GM23248 (cell line): ENCODE data around the gene TLR2. TPM values are rescaled to one million over a fixed set of nuclear protein-coding genes. Genes with fewer than 3 reads are reported as not detected.

Experiments
- DNase-seq: peaks from one replicate; pipeline ENCODE4 v3.0.0-alpha.2; 2015
- H2AFZ ChIP-seq: fragments of 200-600 bp; sonication (generic); 2 replicates; pipeline ENCODE4 v1.6.1; 2016; ENCODE audit warnings: antibody characterized with exemption
- H3F3A ChIP-seq: fragments of 200-600 bp; sonication (generic); 2 replicates; pipeline ENCODE4 v1.6.1; 2016; ENCODE audit warnings: mild to moderate bottlenecking, antibody characterized with exemption, mixed run types; ENCODE audit not compliant: insufficient read depth
- H3K27ac ChIP-seq: fragments of 200-600 bp; sonication (generic); 2 replicates; pipeline ENCODE4 v1.5.1; 2016; ENCODE audit warnings: mild to moderate bottlenecking
- H3K27me3 ChIP-seq: fragments of 200-600 bp; sonication (generic); replicated peaks from 2 replicates; pipeline ENCODE4 v1.6.1; 2016; ENCODE audit warnings: mild to moderate bottlenecking; ENCODE audit not compliant: insufficient read depth
- H3K36me3 ChIP-seq: fragments of 200-600 bp; sonication (generic); 2 replicates; pipeline ENCODE4 v1.6.1; 2016; ENCODE audit warnings: low read depth, mild to moderate bottlenecking
- H3K4me1 ChIP-seq: fragments of 200-600 bp; sonication (generic); 2 replicates; pipeline ENCODE4 v1.6.1; 2016; ENCODE audit warnings: mild to moderate bottlenecking; ENCODE audit not compliant: insufficient read depth
- H3K4me2 ChIP-seq: fragments of 200-600 bp; sonication (generic); one replicate; pipeline ENCODE4 v1.6.1; 2016; ENCODE audit warnings: mild to moderate bottlenecking; ENCODE audit not compliant: unreplicated experiment
- H3K4me3 ChIP-seq: fragments of 200-600 bp; sonication (generic); 2 replicates; pipeline ENCODE4 v1.5.1; 2016; ENCODE audit warnings: mild to moderate bottlenecking
- H3K79me2 ChIP-seq: fragments of 200-600 bp; sonication (generic); 2 replicates; pipeline ENCODE4 v1.6.1; 2016; ENCODE audit warnings: mild to moderate bottlenecking; ENCODE audit not compliant: insufficient read depth
- H3K9ac ChIP-seq: fragments of 200-600 bp; sonication (generic); 2 replicates; pipeline ENCODE4 v1.6.1; 2016; ENCODE audit warnings: mild to moderate bottlenecking
- H3K9me2 ChIP-seq: fragments of 200-600 bp; sonication (generic); 2 replicates; pipeline ENCODE4 v1.6.1; 2016; ENCODE audit warnings: mixed run types, mild to moderate bottlenecking, moderate library complexity; ENCODE audit not compliant: insufficient read depth
- H3K9me3 ChIP-seq: fragments of 200-600 bp; sonication (generic); one replicate; pipeline ENCODE4 v1.6.1; 2017; ENCODE audit warnings: low read depth
- H4K20me1 ChIP-seq: fragments of 200-600 bp; sonication (generic); 2 replicates; pipeline ENCODE4 v1.6.0; 2016; ENCODE audit not compliant: insufficient read depth
- EZH2 ChIP-seq: fragments of 200-600 bp; sonication (generic); IDR thresholded peaks from 2 replicates; pipeline ENCODE4 v1.6.1; 2018; ENCODE audit warnings: antibody characterized with exemption, mild to moderate bottlenecking; ENCODE audit not compliant: insufficient read depth, poor library complexity, severe bottlenecking
- EZH2phosphoT487 ChIP-seq: fragments of 200-600 bp; sonication (generic); IDR thresholded peaks from 2 replicates; pipeline ENCODE4 v1.6.1; 2018; ENCODE audit warnings: antibody characterized with exemption, moderate library complexity, mild to moderate bottlenecking, low read depth; ENCODE audit not compliant: insufficient read depth
- WGBS, 2 experiments: methylation state at CpG; one replicate each; pipeline ENCODE4 v1.1.6; 2015 to 2017; ENCODE audit warnings: low lambda C conversion rate in 2 of 2, low coverage in 1 of 2; ENCODE audit errors: missing lambda C conversion rate in 2 of 2; 5-methylcytosine and 5-hydroxymethylcytosine counted together
- in situ Hi-C: fragments of 300-500 bp; cut with MboI; formaldehyde crosslinking; loops from 2 replicates; pipeline ENCODE4 v1.15.0; 2020
- polyA plus RNA-seq: library from polyadenylated mRNA; unstranded; fragments of >200 nt; fragmentation: Nextera tagmentation; extraction: Ambion mirVana; gene quantifications from 2 replicates; pipeline ENCODE4 v1.2.1, GENCODE V29; 2016
- total RNA-seq: library from RNA; depleted of rRNA; stranded (reverse); fragments of >200 nt; shearing (Covaris generic); gene quantifications from 2 replicates; pipeline ENCODE4 v1.2.3, GENCODE V29; 2014

TLR2 gene
- total and polyA plus RNA-seq, 2 experiments from 2014 or later = not detected

GRCh38 chr4:153637201-153637600 is 46.9 kb upstream of the TLR2 start:
- H4K20me1 ChIP-seq = no peaks in the 10 kb centered on the region
- no peaks in the 10 kb centered on the region for H3K79me2 ChIP-seq
- no peaks in the 10 kb centered on the region for H3K9me2 ChIP-seq
- H3K9ac ChIP-seq = no peak overlapping the region
- DNase-seq = no peak
- 72 to 76% methylated on average over 3 of the region's 3 CpGs for WGBS, 2 experiments
- H3K36me3 ChIP-seq = peaks cover 5% of the 10 kb centered on the region; the same call in 1 of the 2 replicates
- H3K27ac ChIP-seq = no peak overlapping the region
- no peaks in the 10 kb centered on the region for H3K9me3 ChIP-seq
- no peaks in the 10 kb centered on the region for H3K27me3 ChIP-seq
- in situ Hi-C loops = no loop called here
- H3K4me2 ChIP-seq = no peak overlapping the region
- no peak overlapping the region for H3K4me3 ChIP-seq
- no peaks in the 10 kb centered on the region for H3F3A ChIP-seq
- H2AFZ ChIP-seq = no peak overlapping the region
- TF ChIP-seq EZH2 (no peak), EZH2phosphoT487 (no peak)
- no peaks in the 10 kb centered on the region for H3K4me1 ChIP-seq

GRCh38 chr4:153638011-153638410 is 46.1 kb upstream of the TLR2 start:
- no peak overlapping the region for H3K27ac ChIP-seq
- no peaks in the 10 kb centered on the region for H3K79me2 ChIP-seq
- peaks cover 5% of the 10 kb centered on the region; the same call in 1 of the 2 replicates for H3K36me3 ChIP-seq
- H3K9me3 ChIP-seq = no peaks in the 10 kb centered on the region
- no peaks in the 10 kb centered on the region for H3F3A ChIP-seq
- in situ Hi-C loops = no loop called here
- TF ChIP-seq EZH2phosphoT487 (no peak), EZH2 (no peak)
- H3K4me1 ChIP-seq = no peaks in the 10 kb centered on the region
- no peak overlapping the region for H2AFZ ChIP-seq
- H3K9ac ChIP-seq = no peak overlapping the region
- no peaks in the 10 kb centered on the region for H3K27me3 ChIP-seq
- no peaks in the 10 kb centered on the region for H4K20me1 ChIP-seq
- no peak overlapping the region for H3K4me3 ChIP-seq
- H3K9me2 ChIP-seq = no peaks in the 10 kb centered on the region
- 83 to 88% methylated on average over 8 of the region's 8 CpGs for WGBS, 2 experiments
- H3K4me2 ChIP-seq = no peak overlapping the region
- no peak for DNase-seq

- Histone ChIP-seq H3K9me2 (no peaks in the 10 kb centered on the region), H3K36me3 (peaks cover 5% of the 10 kb centered on the region; the same call in 1 of the 2 replicates), H3K9me3 (no peaks in the 10 kb centered on the region), H3K27ac (no peak overlapping the region), H3K27me3 (no peaks in the 10 kb centered on the region), H3K9ac (no peak overlapping the region), H3K4me1 (no peaks in the 10 kb centered on the region), H3K4me2 (no peak overlapping the region), H2AFZ (no peak overlapping the region), H3F3A (no peaks in the 10 kb centered on the region), H3K4me3 (no peak overlapping the region), H3K79me2 (no peaks in the 10 kb centered on the region), H4K20me1 (no peaks in the 10 kb centered on the region)
- 62 to 100% methylated on average over 1 to 3 of the region's 3 CpGs for WGBS, 2 experiments
- TF ChIP-seq EZH2 (no peak), EZH2phosphoT487 (no peak)
- in situ Hi-C loops = no loop called here
- no peak for DNase-seq
These were observed 45.1 kb upstream of the TLR2 start for GRCh38 chr4:153638999-153639398.

GRCh38 chr4:153639833-153640802 is 44.0 kb upstream of the TLR2 start:
- no peaks in the 10 kb centered on the region for H3K79me2 ChIP-seq
- no peaks in the 10 kb centered on the region for H3F3A ChIP-seq
- no peak overlapping the region for H3K4me3 ChIP-seq
- 89 to 92% methylated on average over 21 to 23 of the region's 23 CpGs for WGBS, 2 experiments
- no peak overlapping the region for H3K27ac ChIP-seq
- TF ChIP-seq EZH2phosphoT487 = no peak
- H4K20me1 ChIP-seq = no peaks in the 10 kb centered on the region
- H3K9me2 ChIP-seq = no peaks in the 10 kb centered on the region
- no peak overlapping the region for H2AFZ ChIP-seq
- peaks cover 5% of the 10 kb centered on the region; the same call in 1 of the 2 replicates for H3K36me3 ChIP-seq
- in situ Hi-C loops = no loop called here
- DNase-seq = no peak
- H3K9me3 ChIP-seq = no peaks in the 10 kb centered on the region
- H3K4me1 ChIP-seq = no peaks in the 10 kb centered on the region
- H3K9ac ChIP-seq = no peak overlapping the region
- H3K4me2 ChIP-seq = no peak overlapping the region
- no peaks in the 10 kb centered on the region for H3K27me3 ChIP-seq
